ENCODE results near the gene MCF2L. TPM values are rescaled to one million over a fixed set of nuclear protein-coding genes. Genes with fewer than 3 reads are reported as not detected.

The MCF2L gene
- polyA plus RNA-seq, 1 donor from 2014 or later = 88.0 TPM

GRCh38 chr13:112952759-112953551, 16.1 kb upstream of the MCF2L start:
- H3K4me3 ChIP-seq (ENCODE audit: low read length) = no peak overlapping the region
- no peaks in the 10 kb centered on the region for H3K79me2 ChIP-seq (replicated peaks; ENCODE audit: insufficient read depth, low read length)
- no peak overlapping the region for H3K4me2 ChIP-seq (ENCODE audit: low read length)
- H3K27me3 ChIP-seq (ENCODE audit: insufficient read depth, low read depth, low read length) = no peaks in the 10 kb centered on the region
- no peaks in the 10 kb centered on the region for H3K9me2 ChIP-seq (ENCODE audit: insufficient read depth, low read length)
- no peak overlapping the region for H3K9ac ChIP-seq (ENCODE audit: low read length)
- no peak overlapping the region for H3K27ac ChIP-seq (ENCODE audit: low read length)
- no peaks in the 10 kb centered on the region for H3F3A ChIP-seq (ENCODE audit: insufficient read depth, low read length, poor library complexity, severe bottlenecking)
- no peak overlapping the region for H2AFZ ChIP-seq (ENCODE audit: low read depth, low read length)
- no peaks in the 10 kb centered on the region for H4K20me1 ChIP-seq (ENCODE audit: insufficient read depth)
- H3K36me3 ChIP-seq (ENCODE audit: insufficient read depth, low read length) = no peaks in the 10 kb centered on the region
- no peak for TF ChIP-seq SMC3 (conservative IDR thresholded peaks at IDR 0.05; ENCODE audit: poor library complexity)
- H3K9me3 ChIP-seq (ENCODE audit: low read length) = no peaks in the 10 kb centered on the region

GRCh38 chr13:112953591-112954487, 15.2 kb upstream of the MCF2L start:
- Histone ChIP-seq H3K27me3 (ENCODE audit: insufficient read depth, low read depth, low read length) (no peaks in the 10 kb centered on the region), H3K4me3 (ENCODE audit: low read length) (no peak overlapping the region), H4K20me1 (ENCODE audit: insufficient read depth) (no peaks in the 10 kb centered on the region), H3K79me2 (replicated peaks; ENCODE audit: insufficient read depth, low read length) (no peaks in the 10 kb centered on the region), H3K9me3 (ENCODE audit: low read length) (no peaks in the 10 kb centered on the region), H3K9ac (ENCODE audit: low read length) (no peak overlapping the region), H3F3A (ENCODE audit: insufficient read depth, low read length, poor library complexity, severe bottlenecking) (no peaks in the 10 kb centered on the region), H3K27ac (ENCODE audit: low read length) (no peak overlapping the region), H3K9me2 (ENCODE audit: insufficient read depth, low read length) (no peaks in the 10 kb centered on the region), H3K36me3 (ENCODE audit: insufficient read depth, low read length) (no peaks in the 10 kb centered on the region), H3K4me2 (ENCODE audit: low read length) (no peak overlapping the region), H2AFZ (ENCODE audit: low read depth, low read length) (no peak overlapping the region)
- TF ChIP-seq SMC3 (conservative IDR thresholded peaks at IDR 0.05; ENCODE audit: poor library complexity) (no peak), EZH2 (IDR thresholded peaks at IDR 0.05; ENCODE audit: borderline replicate concordance, insufficient read depth, low read length, poor library complexity, severe bottlenecking) (no peak), TAF1 (IDR thresholded peaks at IDR 0.05; ENCODE audit: low read depth) (no peak), MXI1 (conservative IDR thresholded peaks at IDR 0.05; ENCODE audit: poor library complexity, severe bottlenecking) (no peak), RAD21 (conservative IDR thresholded peaks at IDR 0.05) (no peak), POLR2AphosphoS5 (IDR thresholded peaks at IDR 0.05) (no peak), EP300 (conservative IDR thresholded peaks at IDR 0.05; ENCODE audit: poor library complexity, severe bottlenecking) (no peak)
- TF ChIP-seq, protein P1, sequence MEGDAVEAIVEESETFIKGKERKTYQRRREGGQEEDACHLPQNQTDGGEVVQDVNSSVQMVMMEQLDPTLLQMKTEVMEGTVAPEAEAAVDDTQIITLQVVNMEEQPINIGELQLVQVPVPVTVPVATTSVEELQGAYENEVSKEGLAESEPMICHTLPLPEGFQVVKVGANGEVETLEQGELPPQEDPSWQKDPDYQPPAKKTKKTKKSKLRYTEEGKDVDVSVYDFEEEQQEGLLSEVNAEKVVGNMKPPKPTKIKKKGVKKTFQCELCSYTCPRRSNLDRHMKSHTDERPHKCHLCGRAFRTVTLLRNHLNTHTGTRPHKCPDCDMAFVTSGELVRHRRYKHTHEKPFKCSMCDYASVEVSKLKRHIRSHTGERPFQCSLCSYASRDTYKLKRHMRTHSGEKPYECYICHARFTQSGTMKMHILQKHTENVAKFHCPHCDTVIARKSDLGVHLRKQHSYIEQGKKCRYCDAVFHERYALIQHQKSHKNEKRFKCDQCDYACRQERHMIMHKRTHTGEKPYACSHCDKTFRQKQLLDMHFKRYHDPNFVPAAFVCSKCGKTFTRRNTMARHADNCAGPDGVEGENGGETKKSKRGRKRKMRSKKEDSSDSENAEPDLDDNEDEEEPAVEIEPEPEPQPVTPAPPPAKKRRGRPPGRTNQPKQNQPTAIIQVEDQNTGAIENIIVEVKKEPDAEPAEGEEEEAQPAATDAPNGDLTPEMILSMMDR (IDR thresholded peaks at IDR 0.05; ENCODE audit: poor library complexity, severe bottlenecking) = no peak
- TF ChIP-seq, protein P2, sequence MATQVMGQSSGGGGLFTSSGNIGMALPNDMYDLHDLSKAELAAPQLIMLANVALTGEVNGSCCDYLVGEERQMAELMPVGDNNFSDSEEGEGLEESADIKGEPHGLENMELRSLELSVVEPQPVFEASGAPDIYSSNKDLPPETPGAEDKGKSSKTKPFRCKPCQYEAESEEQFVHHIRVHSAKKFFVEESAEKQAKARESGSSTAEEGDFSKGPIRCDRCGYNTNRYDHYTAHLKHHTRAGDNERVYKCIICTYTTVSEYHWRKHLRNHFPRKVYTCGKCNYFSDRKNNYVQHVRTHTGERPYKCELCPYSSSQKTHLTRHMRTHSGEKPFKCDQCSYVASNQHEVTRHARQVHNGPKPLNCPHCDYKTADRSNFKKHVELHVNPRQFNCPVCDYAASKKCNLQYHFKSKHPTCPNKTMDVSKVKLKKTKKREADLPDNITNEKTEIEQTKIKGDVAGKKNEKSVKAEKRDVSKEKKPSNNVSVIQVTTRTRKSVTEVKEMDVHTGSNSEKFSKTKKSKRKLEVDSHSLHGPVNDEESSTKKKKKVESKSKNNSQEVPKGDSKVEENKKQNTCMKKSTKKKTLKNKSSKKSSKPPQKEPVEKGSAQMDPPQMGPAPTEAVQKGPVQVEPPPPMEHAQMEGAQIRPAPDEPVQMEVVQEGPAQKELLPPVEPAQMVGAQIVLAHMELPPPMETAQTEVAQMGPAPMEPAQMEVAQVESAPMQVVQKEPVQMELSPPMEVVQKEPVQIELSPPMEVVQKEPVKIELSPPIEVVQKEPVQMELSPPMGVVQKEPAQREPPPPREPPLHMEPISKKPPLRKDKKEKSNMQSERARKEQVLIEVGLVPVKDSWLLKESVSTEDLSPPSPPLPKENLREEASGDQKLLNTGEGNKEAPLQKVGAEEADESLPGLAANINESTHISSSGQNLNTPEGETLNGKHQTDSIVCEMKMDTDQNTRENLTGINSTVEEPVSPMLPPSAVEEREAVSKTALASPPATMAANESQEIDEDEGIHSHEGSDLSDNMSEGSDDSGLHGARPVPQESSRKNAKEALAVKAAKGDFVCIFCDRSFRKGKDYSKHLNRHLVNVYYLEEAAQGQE (IDR thresholded peaks at IDR 0.05; ENCODE audit: borderline replicate concordance) = no peak

All from neural cell (in vitro differentiated cells).